ENCODE data around the gene PCARE.

GRCh38 chr2:29035016-29035745 is 39.1 kb downstream of the PCARE start:
- no peak for TF ChIP-seq CTCF (IDR thresholded peaks at IDR 0.05)
- TF ChIP-seq POLR2A (IDR thresholded peaks at IDR 0.05), result no peak
